Hematopoietic multipotent progenitor cell treated with erythropoietin and hydrocortisone succinate and interleukin-3 and kit ligand, for 15 days (in vitro differentiated cells): ENCODE data around the gene MCF2L2.

Experiments used
- DNase-seq: peaks from one replicate; pipeline ENCODE4 v3.0.0-alpha.2; 2015; ENCODE audit warnings: low spot score

The MCF2L2 gene

DNA sequence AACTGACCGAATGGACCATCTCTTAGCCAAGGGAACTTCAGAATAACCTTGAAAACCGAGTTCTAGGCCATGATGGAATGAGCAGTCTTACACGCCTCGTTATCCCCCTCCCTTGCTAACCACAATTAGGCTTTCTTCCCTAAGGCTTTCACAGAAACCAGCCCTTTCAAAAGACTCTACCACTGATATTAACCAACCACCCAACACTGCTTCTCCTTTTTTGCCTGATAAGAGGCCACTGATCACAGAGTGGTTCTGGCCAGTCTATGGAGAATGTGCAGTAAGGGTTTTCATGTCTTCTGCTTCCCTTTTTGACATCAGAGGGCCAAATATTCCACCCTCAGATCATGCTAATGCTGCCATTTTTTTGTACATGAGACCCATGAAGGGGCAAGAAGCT, 59.3 kb downstream of the MCF2L2 start:
- DNase-seq = no peak

DNA sequence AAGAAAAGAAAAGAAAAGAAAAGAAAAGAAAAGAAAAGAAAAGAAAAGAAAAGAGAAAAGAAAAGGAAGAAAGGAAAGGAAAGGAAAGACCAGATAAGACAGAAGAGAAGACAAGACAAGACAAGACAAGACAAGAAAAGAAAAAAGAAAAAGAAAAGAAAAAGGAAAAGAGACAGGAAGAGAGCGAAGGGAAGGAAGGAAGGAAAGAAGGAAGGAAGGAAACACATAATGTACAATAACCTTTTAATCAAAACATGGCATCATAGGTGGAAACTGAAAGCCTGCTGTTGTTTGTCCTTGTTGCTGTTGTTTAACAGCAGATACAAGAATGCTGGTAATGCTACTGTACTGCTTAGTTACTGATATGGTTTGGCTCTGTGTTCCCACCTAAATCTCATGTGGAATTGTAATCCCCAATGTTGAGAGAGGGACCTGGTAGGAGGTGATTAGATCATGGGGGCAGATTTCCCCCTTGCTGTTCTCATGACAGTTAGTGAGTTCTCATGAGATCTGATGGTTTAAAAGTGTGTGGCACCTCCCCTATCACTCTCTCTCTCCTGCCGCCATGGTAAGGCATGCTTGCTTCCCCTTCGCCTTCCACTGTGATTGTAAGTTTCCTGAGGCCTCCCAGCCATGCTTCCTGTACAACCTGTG, 67.3 kb downstream of the MCF2L2 start:
- no peak for DNase-seq

- no peak for DNase-seq
Measured at GRCh38 chr3:183359036-183359435, 69.4 kb downstream of the MCF2L2 start.

GRCh38 chr3:183357564-183358079, 70.8 kb downstream of the MCF2L2 start:
- peak; percentile 21 for DNase-seq

DNA sequence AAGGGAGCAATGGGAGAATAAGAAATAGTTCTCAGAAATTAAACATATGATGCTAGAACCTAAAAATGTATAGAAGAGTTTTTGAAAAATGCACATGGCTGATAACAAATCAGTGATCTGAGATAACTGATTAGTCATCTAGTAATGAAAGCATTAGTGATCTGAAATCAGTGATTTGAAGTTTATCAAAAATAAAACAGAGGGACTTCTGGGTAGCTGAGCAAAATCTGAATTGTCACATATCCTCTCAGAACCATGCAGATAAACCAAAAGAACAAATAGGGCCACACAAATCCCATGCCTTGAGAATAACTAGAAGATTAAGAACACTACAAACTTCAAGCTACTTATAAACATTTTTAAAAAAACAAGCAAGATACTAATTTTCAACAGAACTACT, 71.5 kb downstream of the MCF2L2 start:
- no peak for DNase-seq

GRCh38 chr3:183354874-183355273, 73.5 kb downstream of the MCF2L2 start:
- no peak for DNase-seq

DNA sequence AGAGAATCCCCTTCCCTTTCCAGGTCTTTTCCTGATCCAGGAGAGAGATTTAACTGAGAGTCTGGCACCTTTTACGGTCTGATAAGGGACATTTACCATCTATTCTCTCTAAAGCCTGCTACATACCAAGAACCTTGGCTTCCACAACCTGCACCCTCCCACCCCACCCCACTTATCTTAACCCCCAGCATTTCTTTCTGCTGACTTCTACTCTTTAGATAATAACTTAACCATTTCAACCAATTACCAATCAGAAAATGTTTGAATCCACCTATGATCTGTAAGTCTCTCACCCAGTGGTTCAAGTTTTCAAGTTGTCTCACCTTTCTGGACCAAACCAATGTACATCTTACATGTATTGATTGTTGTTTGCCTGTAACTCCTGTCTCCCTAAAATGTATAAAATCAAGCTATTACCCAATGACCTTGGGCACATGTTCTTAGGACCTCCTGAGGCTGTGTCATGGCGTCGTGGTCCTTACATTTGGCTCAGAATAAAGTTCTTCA, 74.0 kb downstream of the MCF2L2 start:
- DNase-seq = peak; percentile 62

DNA sequence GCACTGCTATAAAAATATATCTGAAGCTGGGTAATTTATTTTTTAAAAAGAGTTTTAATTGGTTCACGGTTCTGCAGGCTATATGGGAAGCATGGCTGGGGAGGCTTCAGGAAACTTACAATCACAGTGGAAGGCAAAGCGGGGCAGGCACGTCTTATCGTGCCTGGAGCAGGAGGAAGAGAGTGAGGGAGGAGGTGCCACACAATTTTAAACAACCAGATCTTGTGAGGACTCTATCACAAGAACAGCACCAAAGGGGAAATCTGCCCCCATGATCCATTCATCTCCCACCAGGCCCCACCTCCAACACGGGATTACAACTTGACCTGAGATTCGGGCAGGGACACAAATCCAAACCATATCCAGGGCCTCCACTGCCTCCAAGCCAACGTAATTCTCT, 75.0 kb downstream of the MCF2L2 start:
- no peak for DNase-seq

DNA sequence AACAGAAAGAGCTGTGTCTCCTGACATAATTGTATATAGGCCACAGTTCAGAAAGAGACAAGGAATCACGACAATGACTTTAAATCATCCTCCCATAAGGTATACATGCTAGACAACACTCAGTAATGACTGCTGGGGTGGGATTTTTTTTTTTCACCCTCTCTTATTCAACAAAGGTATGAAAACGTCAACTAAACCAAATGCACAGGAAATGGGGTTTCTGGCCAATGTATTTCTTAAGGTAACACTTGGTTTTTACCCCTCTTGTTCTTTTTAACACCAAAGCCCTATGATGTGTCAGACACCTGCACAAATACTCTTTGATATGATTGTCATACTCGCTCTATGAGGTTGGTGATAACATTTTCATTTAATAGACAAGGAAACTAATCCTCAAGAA, 78.3 kb downstream of the MCF2L2 start:
- no peak for DNase-seq

DNA sequence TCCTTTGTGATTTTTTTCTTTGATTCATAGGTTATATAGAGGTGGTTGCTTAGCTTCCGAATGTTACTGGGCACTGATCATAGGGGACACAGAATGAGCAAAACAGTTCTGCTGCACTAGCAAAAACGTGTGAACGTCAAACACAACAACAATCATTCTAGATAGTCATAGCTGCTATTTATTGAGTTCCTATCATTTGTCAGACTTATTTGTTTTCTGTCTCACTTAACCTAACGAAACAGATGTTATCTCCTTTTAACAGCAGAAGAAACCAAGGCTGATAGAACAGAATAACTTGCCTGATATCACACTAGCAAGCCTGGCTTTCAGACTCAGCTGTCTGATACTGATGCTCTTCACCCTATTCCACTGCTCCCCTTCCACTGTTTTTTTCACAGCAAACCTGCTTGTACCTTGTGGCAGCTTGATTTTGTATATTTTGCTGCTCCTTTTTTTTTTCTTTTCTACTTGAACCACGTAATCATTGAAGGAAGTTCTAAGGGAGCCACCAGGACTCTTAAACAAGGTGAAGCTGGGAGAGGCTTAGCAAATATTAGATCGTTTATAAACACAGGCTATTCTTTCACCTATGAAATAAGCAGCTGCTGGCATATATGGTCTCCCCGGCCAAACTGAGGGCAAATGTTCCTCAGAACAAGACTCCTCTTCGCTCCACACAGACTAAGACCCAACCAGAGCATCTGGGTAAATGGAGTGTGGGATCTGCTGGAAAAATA, 78.8 kb downstream of the MCF2L2 start:
- no peak for DNase-seq

DNA sequence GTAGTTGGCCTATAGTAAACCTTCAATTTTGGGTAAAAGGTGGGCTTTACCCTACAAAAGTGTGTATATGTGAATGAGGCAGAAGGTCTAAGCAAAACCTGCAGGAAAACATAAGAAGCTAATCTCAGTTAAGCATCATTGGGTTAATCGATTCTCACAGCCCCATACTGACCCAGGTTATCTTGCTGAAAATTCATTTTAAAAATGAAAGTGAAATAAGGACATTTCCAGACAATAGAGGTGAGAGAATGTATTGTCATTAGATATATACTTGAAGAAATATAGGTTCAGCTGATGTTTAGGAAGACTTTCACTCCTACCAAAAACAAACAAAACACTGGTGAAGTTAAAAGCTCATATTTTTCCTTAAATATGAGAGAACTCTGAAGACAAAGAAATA, 85.6 kb downstream of the MCF2L2 start:
- no peak for DNase-seq

DNA sequence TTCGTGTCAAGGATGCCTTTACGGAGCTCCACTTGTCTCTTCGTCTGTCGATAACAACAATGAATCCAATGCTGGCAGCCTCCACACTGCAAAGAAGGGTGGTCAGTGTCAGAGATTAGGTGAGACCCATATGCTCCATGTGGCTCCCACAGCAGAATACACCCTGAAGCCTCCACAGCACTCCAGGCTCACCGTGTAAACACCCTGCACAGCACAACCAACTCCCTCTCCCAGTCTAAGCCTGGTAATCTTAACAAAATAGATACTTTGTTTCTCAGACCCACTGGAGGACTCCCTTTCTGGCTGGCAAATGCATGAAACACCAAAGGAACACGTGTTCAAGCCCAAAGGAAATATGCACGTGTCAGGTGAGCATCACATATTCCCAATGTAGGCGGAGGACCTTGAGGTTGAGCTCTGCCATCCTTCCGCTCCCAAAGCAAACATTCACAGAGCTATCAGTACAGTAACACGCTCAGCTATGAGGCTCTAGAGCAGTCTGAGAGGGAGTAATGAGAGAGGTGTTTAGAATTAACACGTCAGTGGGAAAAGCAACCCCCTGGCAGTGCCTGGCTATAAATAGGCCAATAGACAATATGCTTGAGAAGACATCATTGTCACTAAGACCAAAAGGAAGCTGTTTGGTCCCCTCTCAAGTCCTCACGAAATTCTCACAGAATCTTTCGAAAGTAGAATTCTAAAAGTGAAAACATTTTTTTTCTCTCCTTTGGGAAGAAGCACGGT, 86.7 kb downstream of the MCF2L2 start:
- DNase-seq = no peak

DNA sequence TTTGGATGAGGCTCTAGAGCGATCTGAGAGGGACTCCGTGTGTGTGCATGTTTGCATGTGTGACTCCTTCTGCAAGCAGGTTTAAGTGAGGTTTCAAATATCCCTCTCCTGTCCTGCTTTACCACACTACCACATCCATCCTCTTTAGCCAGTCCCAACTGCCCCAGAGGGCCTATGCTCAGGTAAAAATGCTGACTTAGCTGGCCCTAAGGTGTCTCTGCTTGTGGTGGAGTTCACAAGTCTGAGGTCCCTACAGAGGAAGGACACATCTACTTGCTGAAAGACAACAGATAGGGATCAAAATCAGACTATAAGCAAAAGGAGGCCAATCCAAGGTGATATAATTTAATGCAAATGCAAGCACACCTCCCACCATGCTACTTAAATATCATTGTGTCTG, 88.2 kb downstream of the MCF2L2 start:
- no peak for DNase-seq

- no peak for DNase-seq
Measured at GRCh38 chr3:183339461-183340086, 88.8 kb downstream of the MCF2L2 start.

DNA sequence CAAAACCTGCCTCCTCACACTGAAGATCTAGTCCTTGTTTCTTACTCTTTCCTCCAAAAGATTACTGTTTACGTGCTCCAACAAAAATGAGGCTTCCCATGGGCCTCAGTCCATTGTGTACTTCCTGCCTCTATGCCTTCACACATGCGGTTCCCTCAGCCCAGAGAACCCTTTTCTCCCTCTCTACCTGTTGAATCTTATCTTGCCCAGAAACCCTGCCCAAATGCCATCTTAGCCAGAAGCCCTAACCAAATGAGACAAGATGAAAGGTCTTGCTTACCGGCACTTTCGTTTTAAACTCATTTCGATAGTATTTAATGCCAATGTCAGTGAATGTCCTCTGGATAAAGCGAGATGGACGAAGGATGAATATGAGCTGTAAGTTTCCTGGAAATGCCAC, 89.9 kb downstream of the MCF2L2 start:
- DNase-seq = no peak

DNA sequence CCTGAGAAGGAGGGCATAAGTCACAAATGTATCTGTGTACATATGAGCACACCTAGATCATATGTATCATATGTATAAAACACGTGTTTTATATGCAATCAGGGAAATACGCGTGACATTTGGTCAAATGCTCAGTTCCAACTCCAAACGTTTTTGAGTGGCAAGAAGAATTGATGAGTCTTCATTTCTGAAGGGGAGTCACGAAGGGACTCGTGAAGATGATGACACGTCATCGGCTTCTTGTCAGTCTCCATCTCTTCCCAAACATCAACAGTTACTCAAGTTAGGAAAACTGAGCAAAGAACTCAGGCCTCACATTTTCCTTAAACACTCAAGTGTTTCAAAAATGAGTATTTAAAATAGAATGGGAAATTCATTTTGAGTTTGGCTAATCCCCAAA, 95.9 kb downstream of the MCF2L2 start:
- no peak for DNase-seq

DNA sequence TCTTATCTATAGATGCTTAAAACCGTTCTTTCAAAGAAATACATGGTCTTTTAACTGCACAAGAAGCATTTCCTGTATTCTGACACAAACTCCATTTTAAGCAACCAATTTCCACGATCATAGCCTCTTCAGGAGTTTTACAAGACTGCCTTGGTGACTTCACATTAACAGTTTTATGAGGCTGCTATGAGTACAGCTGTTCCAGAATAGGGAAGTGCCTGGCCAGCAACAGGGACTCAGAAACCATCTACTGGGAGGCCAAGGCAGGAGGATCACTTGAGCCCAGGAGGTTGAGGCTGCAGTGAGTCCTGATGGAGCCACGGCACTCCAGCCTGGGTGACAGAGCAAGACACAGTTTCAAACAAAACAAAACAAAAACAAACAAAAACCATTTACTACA, 96.9 kb downstream of the MCF2L2 start:
- DNase-seq = no peak

DNA sequence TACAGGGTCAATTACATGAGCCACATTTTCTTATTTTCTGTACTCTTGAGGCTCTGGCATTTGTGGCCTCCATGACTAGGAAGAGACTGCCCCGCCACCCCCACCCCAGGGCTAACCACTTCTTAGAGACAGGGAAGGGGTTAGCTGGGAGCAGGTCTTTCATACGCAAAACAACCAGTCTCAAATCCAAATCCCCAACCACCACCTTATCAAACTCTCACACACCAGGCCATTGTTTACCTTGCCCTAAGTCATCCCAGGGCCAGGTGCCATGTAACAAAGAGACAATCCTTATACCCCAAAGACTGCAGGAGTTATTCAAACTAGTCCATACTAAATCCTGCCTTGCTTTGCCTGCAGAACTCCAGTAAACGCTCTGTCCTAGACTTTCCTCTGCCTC, 97.5 kb downstream of the MCF2L2 start:
- no peak for DNase-seq

GRCh38 chr3:183329543-183329942, 98.9 kb downstream of the MCF2L2 start:
- no peak for DNase-seq

- no peak for DNase-seq
Measured at GRCh38 chr3:183328823-183329222, 99.6 kb downstream of the MCF2L2 start.

DNA sequence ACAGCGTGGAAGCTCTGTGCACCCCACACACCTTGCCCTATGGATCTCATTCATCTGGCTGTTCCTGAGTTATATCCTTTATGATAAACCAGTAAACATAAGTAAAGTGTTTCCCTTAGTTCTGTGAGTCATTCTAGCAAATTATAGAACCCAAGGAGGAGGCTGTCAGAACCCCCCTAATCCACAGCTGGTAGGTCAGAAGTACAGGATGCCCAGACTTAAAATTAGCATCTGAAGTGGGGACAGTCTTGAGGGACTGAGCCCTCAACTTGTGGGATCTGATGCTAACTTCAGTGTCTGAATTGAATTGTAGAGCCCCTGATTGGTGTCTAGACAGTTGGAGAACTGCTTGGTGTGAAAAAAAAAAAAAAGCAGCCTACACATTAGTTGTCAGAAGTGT, 100.3 kb downstream of the MCF2L2 start:
- DNase-seq = no peak

DNA sequence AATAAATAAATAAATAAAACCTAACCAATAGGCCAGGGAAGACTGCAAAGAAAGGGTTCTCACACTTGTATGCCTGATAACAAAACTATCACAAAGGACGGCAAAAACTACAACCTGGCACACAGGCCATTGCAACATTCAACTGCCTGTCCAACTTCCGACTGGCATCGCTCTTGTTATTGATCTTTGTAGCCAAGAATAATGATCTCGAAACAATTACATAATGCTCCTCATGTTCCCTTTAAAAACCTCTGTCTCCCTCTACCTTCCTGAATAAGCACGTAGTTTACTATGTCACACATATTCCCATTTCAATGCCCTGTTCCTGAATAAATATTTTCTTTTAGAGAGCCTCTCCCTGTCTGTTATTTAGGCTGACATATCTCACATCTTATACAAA, 101.1 kb downstream of the MCF2L2 start:
- no peak for DNase-seq
